H9 (cell line): ENCODE measurements around the gene RFX8. TPM values are rescaled to one million over a fixed set of nuclear protein-coding genes. Genes with fewer than 3 reads are reported as not detected.

Experiments used
- DNase-seq: peaks from one replicate; pipeline ENCODE4 v3.0.0-alpha.2; 2017
- H2AFZ ChIP-seq: one replicate; pipeline ENCODE4 v1.6.1; 2013; ENCODE audit warnings: mild to moderate bottlenecking, low read length, control low read depth, moderate library complexity
- H2AK5ac ChIP-seq: 2 replicates; pipeline ENCODE4 v1.6.1; 2013; ENCODE audit warnings: low read length, control low read depth, mixed read lengths; ENCODE audit not compliant: insufficient read length
- H2BK120ac ChIP-seq: one replicate; pipeline ENCODE4 v1.6.1; 2013; ENCODE audit warnings: low read depth, mild to moderate bottlenecking, low read length, control low read depth, inconsistent platforms; ENCODE audit not compliant: poor library complexity, severe bottlenecking
- H2BK12ac ChIP-seq: 2 replicates; pipeline ENCODE4 v1.6.1; 2013; ENCODE audit warnings: low read length, control low read depth, mixed read lengths, low read depth; ENCODE audit not compliant: insufficient read length
- H2BK15ac ChIP-seq: 2 replicates; pipeline ENCODE4 v1.6.1; 2013; ENCODE audit warnings: low read depth, low read length, control low read depth
- H2BK20ac ChIP-seq: one replicate; pipeline ENCODE4 v1.6.1; 2013; ENCODE audit warnings: low read depth, mild to moderate bottlenecking, low read length, control low read depth, inconsistent platforms; ENCODE audit not compliant: poor library complexity, severe bottlenecking
- H2BK5ac ChIP-seq: 2 replicates; pipeline ENCODE4 v1.6.1; 2013; ENCODE audit warnings: low read length, control low read depth, mixed read lengths; ENCODE audit not compliant: insufficient read length
- H3K14ac ChIP-seq: 2 replicates; pipeline ENCODE4 v1.6.1; 2013; ENCODE audit warnings: low read length, control low read depth; ENCODE audit not compliant: insufficient read depth
- H3K18ac ChIP-seq: 2 replicates; pipeline ENCODE4 v1.6.1; 2013; ENCODE audit warnings: low read depth, mild to moderate bottlenecking, mixed read lengths, low read length, control low read depth; ENCODE audit not compliant: insufficient read length
- H3K23ac ChIP-seq: 2 replicates; pipeline ENCODE4 v1.6.1; 2013; ENCODE audit warnings: low read length, control low read depth, mixed read lengths, low read depth; ENCODE audit not compliant: insufficient read length
- H3K23me2 ChIP-seq: 2 replicates; pipeline ENCODE4 v1.6.1; 2013; ENCODE audit warnings: low read depth, mild to moderate bottlenecking, mixed read lengths, low read length, control low read depth; ENCODE audit not compliant: insufficient read length, poor library complexity, severe bottlenecking
- H3K27ac ChIP-seq: 2 replicates; pipeline ENCODE4 v1.5.1; 2013; ENCODE audit warnings: low read length, control low read depth, mixed read lengths, low read depth; ENCODE audit not compliant: insufficient read length
- H3K27me3 ChIP-seq: 2 replicates; pipeline ENCODE4 v1.6.1; 2013; ENCODE audit warnings: low read length, control low read depth, inconsistent platforms; ENCODE audit not compliant: insufficient read depth
- H3K4ac ChIP-seq: 2 replicates; pipeline ENCODE4 v1.6.1; 2013; ENCODE audit warnings: low read depth, mild to moderate bottlenecking, control low read depth, inconsistent platforms, low read length, moderate library complexity
- H3K4me1 ChIP-seq: 2 replicates; pipeline ENCODE4 v1.6.1; 2013; ENCODE audit warnings: low read length, control low read depth, inconsistent platforms; ENCODE audit not compliant: insufficient read depth
- H3K4me2 ChIP-seq: 2 replicates; pipeline ENCODE4 v1.6.1; 2013; ENCODE audit warnings: low read length, control low read depth, mixed read lengths; ENCODE audit not compliant: insufficient read length, insufficient read depth
- H3K56ac ChIP-seq: 2 replicates; pipeline ENCODE4 v1.6.1; 2013; ENCODE audit warnings: low read depth, mild to moderate bottlenecking, mixed read lengths, low read length, control low read depth; ENCODE audit not compliant: insufficient read length
- H3K79me1 ChIP-seq: 2 replicates; pipeline ENCODE4 v1.6.1; 2013; ENCODE audit warnings: low read depth, mild to moderate bottlenecking, moderate library complexity, low read length, control low read depth, inconsistent platforms; ENCODE audit not compliant: insufficient read depth, poor library complexity, severe bottlenecking
- H3K79me2 ChIP-seq: 2 replicates; pipeline ENCODE4 v1.6.1; 2013; ENCODE audit warnings: low read length, control low read depth, inconsistent platforms; ENCODE audit not compliant: insufficient read depth
- H3K9ac ChIP-seq: 2 replicates; pipeline ENCODE4 v1.6.1; 2013; ENCODE audit warnings: low read length, control low read depth, mixed read lengths; ENCODE audit not compliant: insufficient read length; ENCODE audit errors: extremely low read depth
- H3K9me3 ChIP-seq: one replicate; pipeline ENCODE4 v1.6.1; 2013; ENCODE audit warnings: low read depth, low read length, inconsistent platforms; ENCODE audit not compliant: control insufficient read depth
- H3T11ph ChIP-seq: one replicate; pipeline ENCODE4 v1.6.1; 2013; ENCODE audit warnings: mild to moderate bottlenecking, low read length, control low read depth, inconsistent platforms
- H4K20me1 ChIP-seq: one replicate; pipeline ENCODE4 v1.6.1; 2013; ENCODE audit not compliant: control insufficient read depth, insufficient read length, insufficient read depth
- H4K5ac ChIP-seq: 2 replicates; pipeline ENCODE4 v1.6.1; 2013; ENCODE audit warnings: low read depth, mild to moderate bottlenecking, mixed read lengths, low read length, control low read depth; ENCODE audit not compliant: insufficient read length
- H4K8ac ChIP-seq: replicated peaks from 2 replicates; pipeline ENCODE4 v1.6.1; 2013; ENCODE audit warnings: low read length, control low read depth, mixed read lengths, low read depth; ENCODE audit not compliant: insufficient read length
- H4K91ac ChIP-seq: 2 replicates; pipeline ENCODE4 v1.6.1; 2013; ENCODE audit warnings: low read depth, mild to moderate bottlenecking, moderate library complexity, mixed read lengths, low read length, control low read depth; ENCODE audit not compliant: insufficient read length
- H3K27ac Mint-ChIP-seq, 3 experiments: 2 replicates in 2 of 3; 3 replicates in 1 of 3; pipeline ENCODE4 v1.8.0; 2020 to 2021; ENCODE audit warnings: mixed read lengths in 3 of 3, mild to moderate bottlenecking in 1 of 3, moderate library complexity in 1 of 3
- H3K27me3 Mint-ChIP-seq: 2 replicates; pipeline ENCODE4 v1.8.0; 2021; ENCODE audit warnings: low read depth, mild to moderate bottlenecking, moderate library complexity, mixed read lengths
- H3K36me3 Mint-ChIP-seq, 3 experiments: 2 replicates in 2 of 3; 3 replicates in 1 of 3; pipeline ENCODE4 v1.8.0; 2020 to 2021; ENCODE audit warnings: low read depth in 3 of 3, mixed read lengths in 3 of 3; ENCODE audit not compliant: insufficient read depth in 1 of 3
- H3K4me1 Mint-ChIP-seq, 2 experiments: 2 replicates each; pipeline ENCODE4 v1.8.0; 2020; ENCODE audit warnings: mixed read lengths in 2 of 2
- H3K4me3 Mint-ChIP-seq, 2 experiments: 2 replicates in 1 of 2; 3 replicates in 1 of 2; pipeline ENCODE4 v1.8.0; 2020 to 2021; ENCODE audit warnings: mild to moderate bottlenecking in 2 of 2, mixed read lengths in 2 of 2, moderate library complexity in 1 of 2
- H3K9me3 Mint-ChIP-seq, 2 experiments: 2 replicates in 1 of 2; 3 replicates in 1 of 2; pipeline ENCODE4 v1.8.0; 2020; ENCODE audit warnings: mild to moderate bottlenecking in 2 of 2, mixed read lengths in 2 of 2, moderate library complexity in 1 of 2
- CTCF ChIP-seq: fragments of 200-600 bp; sonication (generic); conservative IDR thresholded peaks from 3 replicates; pipeline ENCODE4 v1.8.0; 2021; ENCODE audit warnings: antibody characterized with exemption, mild to moderate bottlenecking
- WGBS: extraction: QIAGEN DNeasy Blood & Tissue Kit; methylation state at CpG from one replicate; pipeline ENCODE4 v1.1.7; 2013; ENCODE audit warnings: missing lambda C conversion rate, low lambda C conversion rate, mixed read lengths; ENCODE audit not compliant: insufficient read length; ENCODE audit errors: extremely low coverage; 5-methylcytosine and 5-hydroxymethylcytosine counted together
- total RNA-seq: library from RNA; stranded (reverse); gene quantifications from 2 replicates; pipeline ENCODE4 v1.2.1, GENCODE V29; 2021

RFX8 gene
- total RNA-seq, 1 experiment from 2014 or later = 0.22 TPM

DNA sequence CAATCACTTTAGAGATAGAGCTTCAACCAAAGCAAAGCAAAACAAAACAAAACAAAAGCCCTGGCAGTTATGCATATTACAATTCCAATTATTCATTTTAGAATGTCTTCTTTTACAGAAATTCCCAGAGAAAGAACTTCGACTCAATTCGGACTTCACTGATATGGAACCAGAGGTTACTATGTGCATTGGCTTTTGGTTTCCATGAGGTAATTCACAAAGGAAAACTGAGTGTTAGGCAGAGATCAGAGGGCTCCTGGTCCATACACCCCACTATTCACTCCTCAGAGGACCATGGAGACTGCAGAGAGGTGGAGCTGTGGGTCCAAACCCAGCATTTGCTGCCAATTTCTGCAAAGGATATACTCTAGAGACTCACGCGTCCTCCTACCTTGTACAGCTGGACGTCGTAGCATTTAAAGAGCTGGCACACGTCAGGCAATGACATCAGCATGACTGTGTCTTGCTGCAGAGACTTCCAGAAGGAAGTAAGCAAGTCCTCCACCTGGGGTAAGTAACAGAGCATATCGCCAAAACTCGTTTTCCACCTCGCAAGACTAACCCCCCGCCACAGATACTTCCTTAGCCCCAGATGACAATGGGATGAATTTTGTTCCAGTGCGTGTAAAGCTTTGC is 56.3 kb downstream of the RFX8 start:
- Mint-ChIP-seq H3K27me3 (no peaks in the 10 kb centered on the region; the same call in 1 of the 2 replicates), H3K27ac (no peak overlapping the region), H3K4me1 (no peaks in the 10 kb centered on the region), H3K4me3 (no peak overlapping the region), H3K36me3 (peaks cover 0 to 9% (median 0%) of the 10 kb centered on the region in 3 experiments; a peak in 1 of 7 replicates), H3K9me3 (peaks cover 8 to 10% of the 10 kb centered on the region in 2 experiments)
- Histone ChIP-seq H3K14ac (no peak overlapping the region), H2BK5ac (no peak overlapping the region), H3K9me3 (no peaks in the 10 kb centered on the region), H3K79me2 (no peaks in the 10 kb centered on the region), H3K27ac (no peak overlapping the region), H2BK12ac (no peak overlapping the region), H2BK15ac (no peak overlapping the region), H2BK20ac (no peak overlapping the region), H4K20me1 (no peaks in the 10 kb centered on the region), H3K9ac (no peak overlapping the region), H3K4ac (no peak overlapping the region), H4K8ac (no peak overlapping the region), H4K5ac (no peak overlapping the region), H3K56ac (no peak overlapping the region), H2AFZ (no peak overlapping the region), H3K23me2 (no peaks in the 10 kb centered on the region), H3K27me3 (no peaks in the 10 kb centered on the region), H3K23ac (no peak overlapping the region), H3K18ac (no peak overlapping the region), H3K4me2 (no peak overlapping the region), H3T11ph (no peak overlapping the region), H2BK120ac (no peak overlapping the region), H2AK5ac (no peak overlapping the region), H3K79me1 (no peaks in the 10 kb centered on the region), H4K91ac (no peak overlapping the region), H3K4me1 (no peaks in the 10 kb centered on the region)
- TF ChIP-seq CTCF = no peak
- no CpG with 5 or more reads among the region's 12 CpGs for WGBS
- DNase-seq = no peak
